K562 treated with DMSO at 1 percent for 12 hours (cell line): ENCODE data around the gene SRGAP1. TPM values are rescaled to one million over a fixed set of nuclear protein-coding genes. Genes with fewer than 3 reads are reported as not detected.

ENCODE experiments used
- total RNA-seq: library from RNA; unstranded; fragments of 300-600 nt; gene quantifications from 2 replicates; pipeline ENCODE4 v1.2.3, GENCODE V29; 2022; ENCODE audit not compliant: insufficient read depth

Gene SRGAP1
- total RNA-seq: 0.02 TPM in 1 of 2 replicates, not detected in the other

GRCh38 chr12:63844391-63845341, at the start of gene SRGAP1:
SRGAP1 (plus strand) TSS chr12:63844700; CDS start chr12:63844817, 117 bp downstream.

Other genes starting within 250 kb of the SRGAP1 start
- 0.72 TPM in 1 of 2 replicates, not detected in the other for gene DPY19L2, start 176.2 kb upstream of the SRGAP1 start, total RNA-seq
- gene RXYLT1, start 64.8 kb upstream of the SRGAP1 start, total RNA-seq: 7.3 and 20.5 TPM in 2 replicates